Nephron progenitor cell (in vitro differentiated cells): ENCODE results near the gene PIGM.

ENCODE experiments used
- DNase-seq: peaks from one replicate; pipeline ENCODE4 v3.0.0; 2021
- H3K27ac Mint-ChIP-seq: 2 replicates; pipeline ENCODE4 v1.8.0; 2021; ENCODE audit warnings: mild to moderate bottlenecking, moderate library complexity, mixed read lengths
- H3K27me3 Mint-ChIP-seq: 2 replicates; pipeline ENCODE4 v1.8.0; 2021; ENCODE audit warnings: mild to moderate bottlenecking, low read depth, mixed read lengths; ENCODE audit not compliant: poor library complexity
- H3K36me3 Mint-ChIP-seq: 2 replicates; pipeline ENCODE4 v1.8.0; 2021; ENCODE audit warnings: low read depth, mixed read lengths
- H3K4me1 Mint-ChIP-seq: 2 replicates; pipeline ENCODE4 v1.8.0; 2021; ENCODE audit warnings: mixed read lengths
- H3K4me3 Mint-ChIP-seq: 2 replicates; pipeline ENCODE4 v1.8.0; 2021; ENCODE audit warnings: mild to moderate bottlenecking, moderate library complexity, mixed read lengths
- H3K9me3 Mint-ChIP-seq: 2 replicates; pipeline ENCODE4 v1.8.0; 2021; ENCODE audit warnings: mild to moderate bottlenecking, moderate library complexity, mixed read lengths
- TF ChIP-seq, protein P1 (sequence below): fragments of 200-600 bp; sonication (generic); IDR thresholded peaks from 2 replicates; pipeline ENCODE4 v1.5.0; 2021; ENCODE audit warnings: antibody characterized with exemption

PIGM gene

DNA sequence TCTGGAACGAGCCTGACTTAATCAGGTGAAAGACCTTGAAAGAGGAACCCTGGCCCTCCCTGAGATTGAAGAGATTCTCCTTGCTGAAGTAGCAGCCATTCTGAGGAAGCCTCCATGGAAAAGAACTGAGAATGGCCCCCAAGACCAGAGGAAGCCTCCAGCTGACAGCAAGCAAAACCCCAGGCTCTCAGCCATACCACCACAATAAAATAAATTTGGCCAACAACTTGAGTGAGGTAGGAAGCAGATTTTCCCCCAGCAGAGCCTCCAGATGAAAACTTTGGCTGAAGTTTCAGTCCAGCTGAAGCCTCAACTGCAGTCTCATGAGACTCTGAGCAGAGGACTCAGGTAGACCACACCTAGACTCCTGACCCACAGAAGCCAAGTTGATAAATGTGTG is 43.8 kb downstream of the PIGM start:
- no peak for DNase-seq
- H3K27ac Mint-ChIP-seq = no peak overlapping the region
- no peaks in the 10 kb centered on the region for H3K36me3 Mint-ChIP-seq
- H3K4me1 Mint-ChIP-seq = peaks cover 23% of the 10 kb centered on the region
- peaks cover 8% of the 10 kb centered on the region for H3K9me3 Mint-ChIP-seq
- peaks cover 19% of the 10 kb centered on the region for H3K27me3 Mint-ChIP-seq
- H3K4me3 Mint-ChIP-seq = no peak overlapping the region
- TF ChIP-seq, protein P1, sequence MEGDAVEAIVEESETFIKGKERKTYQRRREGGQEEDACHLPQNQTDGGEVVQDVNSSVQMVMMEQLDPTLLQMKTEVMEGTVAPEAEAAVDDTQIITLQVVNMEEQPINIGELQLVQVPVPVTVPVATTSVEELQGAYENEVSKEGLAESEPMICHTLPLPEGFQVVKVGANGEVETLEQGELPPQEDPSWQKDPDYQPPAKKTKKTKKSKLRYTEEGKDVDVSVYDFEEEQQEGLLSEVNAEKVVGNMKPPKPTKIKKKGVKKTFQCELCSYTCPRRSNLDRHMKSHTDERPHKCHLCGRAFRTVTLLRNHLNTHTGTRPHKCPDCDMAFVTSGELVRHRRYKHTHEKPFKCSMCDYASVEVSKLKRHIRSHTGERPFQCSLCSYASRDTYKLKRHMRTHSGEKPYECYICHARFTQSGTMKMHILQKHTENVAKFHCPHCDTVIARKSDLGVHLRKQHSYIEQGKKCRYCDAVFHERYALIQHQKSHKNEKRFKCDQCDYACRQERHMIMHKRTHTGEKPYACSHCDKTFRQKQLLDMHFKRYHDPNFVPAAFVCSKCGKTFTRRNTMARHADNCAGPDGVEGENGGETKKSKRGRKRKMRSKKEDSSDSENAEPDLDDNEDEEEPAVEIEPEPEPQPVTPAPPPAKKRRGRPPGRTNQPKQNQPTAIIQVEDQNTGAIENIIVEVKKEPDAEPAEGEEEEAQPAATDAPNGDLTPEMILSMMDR = no peak

DNA sequence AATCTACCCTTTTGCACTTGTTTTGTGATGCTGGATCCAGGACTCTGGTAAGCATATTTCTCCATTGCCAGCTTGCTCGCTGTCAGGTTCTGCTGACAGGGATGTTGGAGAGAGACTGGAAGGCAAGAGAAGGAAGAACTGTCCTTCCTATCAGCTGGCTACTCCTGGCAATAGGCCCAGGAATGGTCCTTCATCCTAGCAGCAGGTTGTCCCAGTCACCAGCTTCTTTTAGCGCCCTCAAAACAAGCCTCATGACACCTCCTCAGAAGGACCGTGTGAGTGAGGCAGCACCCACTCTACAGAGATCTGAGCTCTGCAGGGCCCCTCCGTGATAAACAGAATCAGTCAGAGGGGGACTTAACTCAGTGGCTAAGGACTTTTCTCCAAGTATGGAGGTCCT is 44.6 kb downstream of the PIGM start:
- Mint-ChIP-seq H3K27ac (no peak overlapping the region), H3K27me3 (peaks cover 19% of the 10 kb centered on the region), H3K36me3 (no peaks in the 10 kb centered on the region), H3K4me3 (no peak overlapping the region), H3K9me3 (peaks cover 10% of the 10 kb centered on the region), H3K4me1 (peaks cover 27% of the 10 kb centered on the region)
- DNase-seq = no peak
- TF ChIP-seq, protein P1 = no peak

DNA sequence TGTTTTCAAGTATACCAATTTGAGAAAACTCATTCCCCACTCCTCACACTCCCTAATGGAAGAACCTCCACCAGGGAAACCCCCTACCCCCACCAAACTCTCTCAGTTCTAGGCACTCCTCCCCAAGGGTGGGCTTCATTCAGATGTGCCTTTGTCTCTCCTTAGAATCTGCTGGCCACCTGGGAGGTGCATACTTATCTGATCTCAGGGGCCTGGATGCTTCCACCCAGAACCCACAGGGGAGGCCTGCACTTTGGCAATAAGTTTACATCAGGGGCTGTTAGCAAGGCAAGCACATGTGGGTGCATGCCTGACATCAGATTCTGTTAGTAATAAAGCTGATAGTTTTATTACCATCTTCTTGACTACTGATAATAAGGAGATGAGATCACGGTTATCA is 45.3 kb downstream of the PIGM start:
- Mint-ChIP-seq H3K4me3 (no peak overlapping the region), H3K27ac (no peak overlapping the region), H3K4me1 (peaks cover 32% of the 10 kb centered on the region), H3K9me3 (peaks cover 10% of the 10 kb centered on the region), H3K36me3 (no peaks in the 10 kb centered on the region), H3K27me3 (peaks cover 19% of the 10 kb centered on the region)
- DNase-seq = no peak
- TF ChIP-seq, protein P1 = no peak

DNA sequence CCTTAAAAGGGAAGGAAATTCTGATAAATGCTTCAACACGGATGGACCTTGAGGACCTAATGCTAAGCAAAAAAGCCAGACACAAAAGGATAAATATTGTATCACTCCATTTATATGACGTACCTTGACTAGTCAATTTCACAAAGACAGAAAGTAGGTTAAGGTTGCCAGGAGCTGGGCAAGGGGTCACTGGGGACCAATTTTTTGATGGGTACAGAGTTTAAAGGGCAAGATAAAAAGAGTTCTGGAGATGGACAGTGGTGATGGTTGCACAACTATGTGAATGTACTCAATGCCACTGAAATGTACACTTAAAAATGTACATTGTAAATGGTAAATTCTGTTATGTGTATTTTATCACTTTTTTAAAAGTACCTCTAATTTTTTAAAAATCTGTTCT is 45.7 kb downstream of the PIGM start:
- peaks cover 32% of the 10 kb centered on the region for H3K4me1 Mint-ChIP-seq

DNA sequence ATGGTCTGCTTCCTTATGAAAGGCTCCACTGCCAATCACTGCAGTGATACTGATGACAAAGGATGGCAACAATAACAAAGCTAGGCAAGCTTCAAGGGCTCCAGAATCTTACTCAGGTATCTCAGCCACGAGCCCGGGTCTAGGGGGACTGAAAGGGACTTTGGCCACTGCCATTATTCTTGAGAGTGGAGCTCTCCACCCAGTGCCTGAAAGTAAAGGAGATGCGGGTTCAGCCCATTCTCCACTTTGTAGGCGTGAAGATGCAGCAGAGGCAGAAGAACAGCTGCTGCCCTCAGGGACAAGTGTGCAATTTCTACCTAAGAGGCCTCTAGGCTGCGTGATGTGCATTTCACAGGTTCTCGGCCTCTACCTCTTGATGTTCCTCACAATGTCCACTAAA is 46.3 kb downstream of the PIGM start:
- H3K27me3 Mint-ChIP-seq = peaks cover 19% of the 10 kb centered on the region
- TF ChIP-seq, protein P1 = no peak
- H3K4me3 Mint-ChIP-seq = no peak overlapping the region
- no peak for DNase-seq
- no peaks in the 10 kb centered on the region for H3K36me3 Mint-ChIP-seq
- H3K9me3 Mint-ChIP-seq = peaks cover 10% of the 10 kb centered on the region
- H3K27ac Mint-ChIP-seq = no peak overlapping the region
- H3K4me1 Mint-ChIP-seq = peaks cover 32% of the 10 kb centered on the region

More for the DNA sequence above, 45.7 kb downstream of the PIGM start:
- TF ChIP-seq, protein P1 = no peak
- H3K4me3 Mint-ChIP-seq = no peak overlapping the region
- no peaks in the 10 kb centered on the region for H3K36me3 Mint-ChIP-seq
- H3K9me3 Mint-ChIP-seq = peaks cover 10% of the 10 kb centered on the region
- no peak overlapping the region for H3K27ac Mint-ChIP-seq
- H3K27me3 Mint-ChIP-seq = peaks cover 19% of the 10 kb centered on the region
- DNase-seq = no peak

DNA sequence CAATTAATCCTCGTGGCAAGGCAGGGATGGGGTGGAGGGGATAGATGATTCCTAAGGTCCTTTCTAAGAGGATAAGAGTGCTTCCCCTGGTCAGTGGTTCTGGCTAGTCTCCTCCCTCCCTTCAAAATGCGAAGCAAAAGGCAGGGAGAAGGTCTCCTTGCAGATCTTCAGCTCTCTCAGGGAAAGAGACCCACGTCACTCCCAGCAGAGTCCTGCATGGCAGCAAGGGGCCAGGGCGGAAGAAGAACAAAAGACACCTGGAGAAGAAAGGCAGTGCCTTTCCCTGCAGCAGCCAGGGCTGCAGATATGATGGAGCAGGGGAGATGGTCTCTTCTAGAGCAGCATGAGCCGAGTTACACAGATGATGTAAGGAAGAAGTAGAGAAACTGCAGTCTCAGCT is 48.1 kb downstream of the PIGM start:
- Mint-ChIP-seq H3K27ac (no peak overlapping the region), H3K4me1 (peaks cover 32% of the 10 kb centered on the region), H3K27me3 (peaks cover 30% of the 10 kb centered on the region), H3K36me3 (no peaks in the 10 kb centered on the region), H3K9me3 (peaks cover 10% of the 10 kb centered on the region), H3K4me3 (no peak overlapping the region)
- TF ChIP-seq, protein P1 = no peak
- no peak for DNase-seq
